GM19372 (cell line): Measurements from ENCODE around the gene TFAP2C.
"Not testable (repeated sequence)": the region's sequence is repeated elsewhere in the genome, so short reads cannot be mapped to it uniquely, and the experiment has no call there.

Source experiments
- ATAC-seq: cut with Tn5 transposase; IDR thresholded peaks from one replicate; pipeline ENCODE4 v1.9.1; 2021; ENCODE audit warnings: mild to moderate bottlenecking, low read depth, moderate library complexity; ENCODE audit not compliant: unreplicated experiment

TFAP2C gene

GRCh38 chr20:56637576-56637975 is 8.5 kb downstream of the TFAP2C start:
- ATAC-seq, result no peak

GRCh38 chr20:56646599-56646998 is 17.5 kb downstream of the TFAP2C start:
- ATAC-seq, result no peak

- no peak for ATAC-seq
These were observed 24.1 kb downstream of the TFAP2C start for GRCh38 chr20:56653211-56653610.

- no peak for ATAC-seq
These were observed 27.5 kb downstream of the TFAP2C start for GRCh38 chr20:56656632-56657031.

- ATAC-seq, result no peak
These were observed 28.8 kb downstream of the TFAP2C start for GRCh38 chr20:56657879-56658278.

GRCh38 chr20:56658341-56658947 is 29.3 kb downstream of the TFAP2C start:
- not testable (repeated sequence) for ATAC-seq

- ATAC-seq, result no peak
These were observed 34.6 kb downstream of the TFAP2C start for GRCh38 chr20:56663660-56664059.

- ATAC-seq, result no peak
These were observed 35.7 kb downstream of the TFAP2C start for GRCh38 chr20:56664796-56665195.

- no peak for ATAC-seq
These were observed 36.7 kb downstream of the TFAP2C start for GRCh38 chr20:56665806-56666205.

- no peak for ATAC-seq
These were observed 44.3 kb downstream of the TFAP2C start for GRCh38 chr20:56673450-56673849.

GRCh38 chr20:56676001-56676400 is 46.9 kb downstream of the TFAP2C start:
- no peak for ATAC-seq

- no peak for ATAC-seq
These were observed 47.6 kb downstream of the TFAP2C start for GRCh38 chr20:56676679-56677078.

- no peak for ATAC-seq
These were observed 54.2 kb downstream of the TFAP2C start for GRCh38 chr20:56683077-56683865.

- ATAC-seq, result no peak
These were observed 56.8 kb downstream of the TFAP2C start for GRCh38 chr20:56685879-56686278.

- ATAC-seq, result no peak
These were observed 58.0 kb downstream of the TFAP2C start for GRCh38 chr20:56687061-56687460.

- ATAC-seq, result no peak
These were observed 59.0 kb downstream of the TFAP2C start for GRCh38 chr20:56688106-56688505.
